Loucy (cell line): Measurements from ENCODE around the gene TAGLN2.
A peak's percentile ranks its signal among the peaks of the same experiment; 100 is the strongest.

Experiments used
- H2AFZ ChIP-seq: fragments of 200-600 bp; sonication (generic); 2 replicates; pipeline ENCODE4 v1.6.0; 2016; ENCODE audit warnings: antibody characterized with exemption, mild to moderate bottlenecking, low read length, moderate library complexity
- H3F3A ChIP-seq: fragments of 200-600 bp; 2 replicates; pipeline ENCODE4 v1.6.0; 2016; ENCODE audit warnings: antibody characterized with exemption, low read depth, mild to moderate bottlenecking
- H3K27me3 ChIP-seq: fragments of 200-600 bp; sonication (generic); 2 replicates; pipeline ENCODE4 v1.6.1; 2014; ENCODE audit warnings: low read length, mild to moderate bottlenecking; ENCODE audit not compliant: insufficient read depth, poor library complexity, severe bottlenecking
- H3K36me3 ChIP-seq: fragments of 200-600 bp; sonication (generic); 2 replicates; pipeline ENCODE4 v1.6.1; 2016; ENCODE audit warnings: low read length; ENCODE audit not compliant: insufficient read depth
- H3K4me1 ChIP-seq: fragments of 200-600 bp; sonication (generic); 2 replicates; pipeline ENCODE4 v1.5.1; 2014; ENCODE audit warnings: low read length, mild to moderate bottlenecking; ENCODE audit not compliant: insufficient read depth, poor library complexity, severe bottlenecking
- H3K4me2 ChIP-seq: fragments of 200-600 bp; sonication (generic); 2 replicates; pipeline ENCODE4 v1.6.0; 2014; ENCODE audit warnings: antibody characterized with exemption, low read length, low read depth, mild to moderate bottlenecking; ENCODE audit not compliant: poor library complexity, severe bottlenecking
- H3K4me3 ChIP-seq: fragments of 200-600 bp; sonication (generic); 2 replicates; pipeline ENCODE4 v1.5.1; 2014; ENCODE audit warnings: low read length, mild to moderate bottlenecking, mixed read lengths; ENCODE audit not compliant: poor library complexity, severe bottlenecking
- H3K79me2 ChIP-seq: fragments of 200-600 bp; sonication (generic); 2 replicates; pipeline ENCODE4 v1.6.1; 2014; ENCODE audit warnings: low read length; ENCODE audit not compliant: insufficient read depth
- H3K9ac ChIP-seq: fragments of 200-600 bp; sonication (generic); 2 replicates; pipeline ENCODE4 v1.6.0; 2014; ENCODE audit warnings: mild to moderate bottlenecking, low read depth, low read length, moderate library complexity; ENCODE audit not compliant: poor library complexity, severe bottlenecking
- H3K9me2 ChIP-seq: fragments of 200-600 bp; sonication (generic); replicated peaks from 2 replicates; pipeline ENCODE4 v1.6.1; 2016; ENCODE audit warnings: low read depth, low read length, mixed read lengths
- H3K9me3 ChIP-seq: fragments of 200-600 bp; sonication (generic); 2 replicates; pipeline ENCODE4 v1.6.1; 2014; ENCODE audit warnings: mild to moderate bottlenecking, antibody characterized with exemption, low read length, low read depth; ENCODE audit not compliant: insufficient read depth
- H4K20me1 ChIP-seq: fragments of 200-600 bp; sonication (generic); 2 replicates; pipeline ENCODE4 v1.6.0; 2014; ENCODE audit warnings: antibody characterized with exemption, low read length, mild to moderate bottlenecking; ENCODE audit not compliant: insufficient read depth, poor library complexity, severe bottlenecking
- EZH2phosphoT487 ChIP-seq: fragments of 200-600 bp; IDR thresholded peaks from 2 replicates; pipeline ENCODE4 v1.6.1; 2018; ENCODE audit warnings: antibody characterized with exemption, mild to moderate bottlenecking, moderate library complexity, borderline replicate concordance
- TF ChIP-seq, protein P1 (sequence below): fragments of 200-600 bp; sonication (generic); conservative IDR thresholded peaks from 2 replicates; pipeline ENCODE4 v1.5.1; 2014; ENCODE audit warnings: mild to moderate bottlenecking, antibody characterized with exemption, low read length

Gene TAGLN2

GRCh38 chr1:159915571-159916241 is 9.6 kb downstream of the TAGLN2 start:
- no peaks in the 10 kb centered on the region for H3K27me3 ChIP-seq
- H3K4me3 ChIP-seq = no peak overlapping the region
- H3K9me3 ChIP-seq = no peaks in the 10 kb centered on the region
- H3K79me2 ChIP-seq = peaks cover 45% of the 10 kb centered on the region
- peaks cover 80% of the 10 kb centered on the region for H3K4me1 ChIP-seq
- peaks cover 8% of the 10 kb centered on the region; the same call in 1 of the 2 replicates for H3F3A ChIP-seq
- no peaks in the 10 kb centered on the region for H3K9me2 ChIP-seq
- TF ChIP-seq, protein P1, sequence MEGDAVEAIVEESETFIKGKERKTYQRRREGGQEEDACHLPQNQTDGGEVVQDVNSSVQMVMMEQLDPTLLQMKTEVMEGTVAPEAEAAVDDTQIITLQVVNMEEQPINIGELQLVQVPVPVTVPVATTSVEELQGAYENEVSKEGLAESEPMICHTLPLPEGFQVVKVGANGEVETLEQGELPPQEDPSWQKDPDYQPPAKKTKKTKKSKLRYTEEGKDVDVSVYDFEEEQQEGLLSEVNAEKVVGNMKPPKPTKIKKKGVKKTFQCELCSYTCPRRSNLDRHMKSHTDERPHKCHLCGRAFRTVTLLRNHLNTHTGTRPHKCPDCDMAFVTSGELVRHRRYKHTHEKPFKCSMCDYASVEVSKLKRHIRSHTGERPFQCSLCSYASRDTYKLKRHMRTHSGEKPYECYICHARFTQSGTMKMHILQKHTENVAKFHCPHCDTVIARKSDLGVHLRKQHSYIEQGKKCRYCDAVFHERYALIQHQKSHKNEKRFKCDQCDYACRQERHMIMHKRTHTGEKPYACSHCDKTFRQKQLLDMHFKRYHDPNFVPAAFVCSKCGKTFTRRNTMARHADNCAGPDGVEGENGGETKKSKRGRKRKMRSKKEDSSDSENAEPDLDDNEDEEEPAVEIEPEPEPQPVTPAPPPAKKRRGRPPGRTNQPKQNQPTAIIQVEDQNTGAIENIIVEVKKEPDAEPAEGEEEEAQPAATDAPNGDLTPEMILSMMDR = no peak
- TF ChIP-seq EZH2phosphoT487 = no peak
- peaks cover 25% of the 10 kb centered on the region for H4K20me1 ChIP-seq
- no peak overlapping the region for H2AFZ ChIP-seq
- H3K36me3 ChIP-seq = peaks cover 55% of the 10 kb centered on the region
- no peak overlapping the region for H3K4me2 ChIP-seq
- no peak overlapping the region for H3K9ac ChIP-seq

DNA sequence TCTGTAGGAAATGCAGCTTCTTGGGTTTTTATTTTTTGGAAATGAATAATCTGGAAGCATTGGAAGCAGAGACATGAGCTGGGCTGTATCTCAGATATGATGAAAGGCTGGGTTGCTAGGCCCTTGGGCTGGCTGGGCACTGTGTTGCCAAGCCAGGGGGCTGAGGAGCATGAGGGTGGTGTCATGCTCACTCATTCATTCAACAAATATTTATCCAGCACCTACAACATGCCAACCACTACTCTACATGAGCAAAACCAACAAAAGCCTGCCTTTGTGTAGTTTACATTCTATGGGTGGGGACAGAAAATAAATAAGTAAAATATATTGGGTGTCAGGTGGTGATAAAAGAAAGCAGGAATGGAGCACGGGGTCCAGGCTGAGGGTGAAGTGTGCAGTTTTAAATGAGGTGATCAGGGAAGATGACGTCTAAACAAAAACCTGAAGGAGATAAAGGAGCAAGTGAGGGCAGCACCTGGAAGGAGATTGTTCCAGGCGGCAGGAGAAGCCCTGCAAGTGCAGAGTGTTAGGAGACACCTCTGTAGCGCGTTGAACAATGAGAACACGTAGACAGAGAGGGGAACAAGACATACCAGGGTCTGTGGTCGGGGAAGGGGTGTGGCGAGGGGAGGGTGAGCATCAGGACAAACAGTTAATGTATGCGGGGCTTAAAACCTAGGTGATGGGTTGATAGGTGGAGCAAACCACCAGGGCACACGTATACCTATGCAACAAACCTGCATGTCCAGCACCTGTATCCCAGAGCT is 10.9 kb downstream of the TAGLN2 start:
- Histone ChIP-seq H3K27me3 (no peaks in the 10 kb centered on the region), H4K20me1 (peaks cover 12% of the 10 kb centered on the region), H3K36me3 (peaks cover 43% of the 10 kb centered on the region), H3K9ac (peak overlapping the region; percentile 86), H3K4me1 (peaks cover 76% of the 10 kb centered on the region), H3K9me3 (no peaks in the 10 kb centered on the region), H3K9me2 (no peaks in the 10 kb centered on the region), H2AFZ (no peak overlapping the region), H3K4me2 (no peak overlapping the region), H3K4me3 (no peak overlapping the region), H3K79me2 (peaks cover 32% of the 10 kb centered on the region), H3F3A (peaks cover 9% of the 10 kb centered on the region; the same call in 1 of the 2 replicates)
- TF ChIP-seq, protein P1 = no peak
- no peak for TF ChIP-seq EZH2phosphoT487

DNA sequence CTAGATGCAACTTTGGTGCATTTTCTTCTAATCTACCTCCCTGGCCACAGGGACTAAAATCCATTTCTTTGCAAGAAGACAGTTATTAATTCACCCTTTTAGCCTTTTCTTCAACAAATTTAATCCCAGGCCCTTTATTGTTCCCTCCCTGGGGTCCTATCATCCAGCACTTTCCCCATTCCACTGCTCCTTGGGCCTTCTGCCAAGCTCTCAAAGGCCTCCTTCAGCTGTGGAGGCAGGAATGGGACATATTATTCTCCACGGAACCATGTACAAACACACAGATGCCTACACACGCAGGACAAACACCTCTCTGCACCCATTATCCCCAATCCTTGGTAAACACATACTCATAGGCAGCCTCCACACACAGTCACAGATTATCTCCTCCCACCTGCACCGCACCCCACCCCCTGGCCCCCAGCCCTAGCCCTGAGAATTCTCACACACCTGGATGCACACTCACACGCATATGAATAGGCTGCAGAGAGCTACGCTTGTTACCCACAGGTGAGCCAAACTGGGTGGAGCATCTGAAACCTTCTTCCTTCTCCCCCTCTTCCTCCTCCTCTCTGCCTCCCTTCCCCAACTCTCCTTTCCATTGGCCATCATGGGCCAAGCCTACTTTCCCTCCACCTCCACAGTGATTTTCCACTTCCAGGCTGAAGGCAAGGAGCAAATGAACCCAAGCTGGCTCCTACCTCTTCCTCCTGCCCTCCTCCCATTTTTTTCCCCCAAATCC is 11.7 kb downstream of the TAGLN2 start:
- Histone ChIP-seq H3K27me3 (no peaks in the 10 kb centered on the region), H3K9ac (peak overlapping the region; percentile 86), H3K4me3 (no peak overlapping the region), H3K9me3 (no peaks in the 10 kb centered on the region), H4K20me1 (peaks cover 4% of the 10 kb centered on the region), H3K36me3 (peaks cover 35% of the 10 kb centered on the region), H2AFZ (no peak overlapping the region), H3K79me2 (peaks cover 29% of the 10 kb centered on the region), H3K9me2 (no peaks in the 10 kb centered on the region), H3K4me1 (peaks cover 76% of the 10 kb centered on the region), H3F3A (peaks cover 9% of the 10 kb centered on the region; the same call in 1 of the 2 replicates), H3K4me2 (no peak overlapping the region)
- TF ChIP-seq EZH2phosphoT487 = no peak
- TF ChIP-seq, protein P1 = no peak
